DOHH2 (cell line): Measurements from ENCODE around the gene CDT1.
A peak's percentile ranks its signal among the peaks of the same experiment; 100 is the strongest.

Source experiments
- H3F3A ChIP-seq: fragments of 200-600 bp; sonication (generic), shearing (Covaris generic); 2 replicates; pipeline ENCODE4 v1.6.0; 2016; ENCODE audit warnings: antibody characterized with exemption, mild to moderate bottlenecking; ENCODE audit not compliant: control insufficient read depth, insufficient read depth
- H3K27ac ChIP-seq: fragments of 200-600 bp; sonication (generic); 2 replicates; pipeline ENCODE4 v1.5.1; 2014; ENCODE audit warnings: low read depth, mild to moderate bottlenecking, low read length, moderate library complexity
- H3K27me3 ChIP-seq: fragments of 200-600 bp; sonication (generic); 2 replicates; pipeline ENCODE4 v1.6.1; 2014; ENCODE audit warnings: mild to moderate bottlenecking, low read length, mixed read lengths; ENCODE audit not compliant: control insufficient read depth
- H3K36me3 ChIP-seq: fragments of 200-600 bp; sonication (generic); 2 replicates; pipeline ENCODE4 v1.6.1; 2014; ENCODE audit warnings: mild to moderate bottlenecking, low read length, moderate library complexity, mixed read lengths; ENCODE audit not compliant: control insufficient read depth
- H3K4me1 ChIP-seq: fragments of 200-600 bp; sonication (generic); 2 replicates; pipeline ENCODE4 v1.6.1; 2014; ENCODE audit warnings: mild to moderate bottlenecking, low read length, mixed read lengths; ENCODE audit not compliant: control insufficient read depth
- H3K4me2 ChIP-seq: fragments of 200-600 bp; sonication (generic); 2 replicates; pipeline ENCODE4 v1.6.0; 2014; ENCODE audit warnings: mild to moderate bottlenecking, low read length, moderate library complexity
- H3K4me3 ChIP-seq: fragments of 200-600 bp; sonication (generic); 2 replicates; pipeline ENCODE4 v1.5.1; 2014; ENCODE audit warnings: mild to moderate bottlenecking, low read length, mixed read lengths
- H3K79me2 ChIP-seq: fragments of 200-600 bp; sonication (generic); 2 replicates; pipeline ENCODE4 v1.6.1; 2014; ENCODE audit warnings: mild to moderate bottlenecking, low read length, mixed read lengths; ENCODE audit not compliant: control insufficient read depth
- H3K9me2 ChIP-seq: fragments of 200-600 bp; sonication (generic); replicated peaks from 2 replicates; pipeline ENCODE4 v1.6.1; 2014; ENCODE audit warnings: mild to moderate bottlenecking, low read length, mixed read lengths; ENCODE audit not compliant: control insufficient read depth
- H3K9me3 ChIP-seq: fragments of 200-600 bp; sonication (generic); 2 replicates; pipeline ENCODE4 v1.6.1; 2014; ENCODE audit warnings: antibody characterized with exemption, low read length, mixed read lengths; ENCODE audit not compliant: control insufficient read depth, insufficient read depth
- H4K20me1 ChIP-seq: fragments of 200-600 bp; sonication (generic); 2 replicates; pipeline ENCODE4 v1.6.0; 2014; ENCODE audit warnings: low read depth, mild to moderate bottlenecking, antibody characterized with exemption, low read length, moderate library complexity; ENCODE audit not compliant: control insufficient read depth, insufficient read depth
- CTCF ChIP-seq: fragments of 200-600 bp; sonication (generic); IDR thresholded peaks from one replicate; pipeline ENCODE4 v1.5.1; 2014; ENCODE audit warnings: antibody characterized with exemption, mild to moderate bottlenecking, low read depth, low read length; ENCODE audit not compliant: poor library complexity, severe bottlenecking
- EZH2phosphoT487 ChIP-seq: fragments of 200-600 bp; sonication (generic); IDR thresholded peaks from 2 replicates; pipeline ENCODE4 v1.6.1; 2017; ENCODE audit warnings: borderline replicate concordance, mild to moderate bottlenecking, antibody characterized with exemption, low read length, moderate library complexity, mixed read lengths

The CDT1 gene

GRCh38 chr16:88803264-88803987 lies at the start of gene CDT1:
CDT1 (plus strand) TSS chr16:88803789; CDS start chr16:88803832, 43 bp downstream.
- H3K9me2 ChIP-seq, result no peaks in the 10 kb centered on the region
- H3K4me3 ChIP-seq, result peak within 1 kb of the TSS; percentile 98
- H3K4me1 ChIP-seq, result peaks cover 57% of the 10 kb centered on the region
- H3K4me2 ChIP-seq, result peak within 1 kb of the TSS; percentile 91
- no peaks in the 10 kb centered on the region for H3K9me3 ChIP-seq
- peaks cover 64% of the 10 kb centered on the region for H3K79me2 ChIP-seq
- H3K36me3 ChIP-seq, result peaks cover 69% of the 10 kb centered on the region
- H4K20me1 ChIP-seq, result peaks cover 8% of the 10 kb centered on the region; the same call in 1 of the 2 replicates
- H3K27ac ChIP-seq, result peak within 1 kb of the TSS; percentile 95
- TF ChIP-seq EZH2phosphoT487 (no peak), CTCF (no peak)
- peaks cover 17% of the 10 kb centered on the region for H3F3A ChIP-seq
- no peaks in the 10 kb centered on the region for H3K27me3 ChIP-seq

GRCh38 chr16:88754109-88754911 lies 49.3 kb upstream of the CDT1 start:
- H3K9me2 ChIP-seq, result no peaks in the 10 kb centered on the region
- H3K9me3 ChIP-seq, result no peaks in the 10 kb centered on the region
- no peaks in the 10 kb centered on the region for H3K27me3 ChIP-seq
- no peak overlapping the region for H3K27ac ChIP-seq
- H4K20me1 ChIP-seq, result peaks cover 12% of the 10 kb centered on the region; the same call in 1 of the 2 replicates
- no peak overlapping the region for H3K4me3 ChIP-seq
- peaks cover 18% of the 10 kb centered on the region for H3K36me3 ChIP-seq
- no peak for TF ChIP-seq EZH2phosphoT487
- TF ChIP-seq CTCF, result no peak
- H3F3A ChIP-seq, result no peaks in the 10 kb centered on the region
- H3K79me2 ChIP-seq, result peaks cover 89% of the 10 kb centered on the region
- no peaks in the 10 kb centered on the region for H3K4me1 ChIP-seq
- no peak overlapping the region for H3K4me2 ChIP-seq

GRCh38 chr16:88754912-88755744 lies 48.5 kb upstream of the CDT1 start:
- Histone ChIP-seq H3F3A (no peaks in the 10 kb centered on the region), H3K27me3 (no peaks in the 10 kb centered on the region), H3K4me3 (no peak overlapping the region), H3K9me3 (no peaks in the 10 kb centered on the region), H4K20me1 (peaks cover 12% of the 10 kb centered on the region; the same call in 1 of the 2 replicates), H3K4me2 (no peak overlapping the region), H3K36me3 (peaks cover 18% of the 10 kb centered on the region), H3K27ac (no peak overlapping the region), H3K9me2 (no peaks in the 10 kb centered on the region), H3K4me1 (no peaks in the 10 kb centered on the region), H3K79me2 (peaks cover 95% of the 10 kb centered on the region)
- TF ChIP-seq EZH2phosphoT487 (no peak), CTCF (no peak)
